Right renal cortex interstitium (tissue), 3 donors: ENCODE measurements around the gene ZNF284. TPM values are rescaled to one million over a fixed set of nuclear protein-coding genes. Genes with fewer than 3 reads are reported as not detected.
"Not testable (repeated sequence)": the region's sequence is repeated elsewhere in the genome, so short reads cannot be mapped to it uniquely, and the experiment has no call there.

Experiments
- DNase-seq, 3 donors: peaks; one replicate each; pipeline ENCODE4 v3.0.0-alpha.2; 2013; ENCODE audit warnings: low read depth in 3 of 3, low spot score in 2 of 3
- polyA plus RNA-seq, 3 donors: library from polyadenylated mRNA; unstranded; fragments of 120-200 nt; gene quantifications; one replicate each; pipeline ENCODE4 v1.2.1, GENCODE V29; 2013; ENCODE audit not compliant: insufficient read length in 3 of 3

The ZNF284 gene
- polyA plus RNA-seq, 3 donors, result 3.5 to 4.3 (median 3.9) TPM

- DNase-seq, result no peak
These were observed 37.5 kb downstream of the ZNF284 start for GRCh38 chr19:44109458-44109857.

- DNase-seq, result peak in 2 of 3 donors; percentile 7 to 16
These were observed 40.0 kb downstream of the ZNF284 start for GRCh38 chr19:44111910-44112463.

GRCh38 chr19:44112802-44113137 is 40.8 kb downstream of the ZNF284 start:
- DNase-seq, result no peak

GRCh38 chr19:44113138-44113783 is 41.3 kb downstream of the ZNF284 start, which contains the start of gene ZNF225:
TSS of gene ZNF225 (plus strand) at chr19:44113399. CDS start at chr19:44115828, 2,429 bp downstream.
- peak; percentile 98 to 99 (median 98) for DNase-seq

GRCh38 chr19:44113784-44114390 is 41.9 kb downstream of the ZNF284 start:
- no peak for DNase-seq

GRCh38 chr19:44121162-44121561 is 49.2 kb downstream of the ZNF284 start:
- DNase-seq, result not testable (repeated sequence)

- no peak for DNase-seq
These were observed 60.0 kb downstream of the ZNF284 start for GRCh38 chr19:44131955-44132354.

Other genes with a start within 250 kb of the ZNF284 start
- 10 to 100 TPM; 11.4 to 14.8 (median 14.5) TPM for gene ZNF283, start 244.8 kb upstream of the ZNF284 start, polyA plus RNA-seq
- 10 to 100 TPM; 10.4 to 11.7 (median 11.1) TPM for gene ZNF404, start 188.2 kb upstream of the ZNF284 start, polyA plus RNA-seq
- 10 to 100 TPM; 25.6 to 30.9 (median 29.0) TPM for gene ZNF45, start 136.9 kb upstream of the ZNF284 start, polyA plus RNA-seq
- 1 to 10 TPM; 5.0 to 7.5 (median 6.2) TPM for gene ZNF221, start 120.9 kb upstream of the ZNF284 start, polyA plus RNA-seq
- 10 to 100 TPM; 14.8 to 18.7 (median 15.8) TPM for gene ZNF155, start 88.0 kb upstream of the ZNF284 start, polyA plus RNA-seq
- 1 to 10 TPM; 6.8 to 7.5 (median 7.3) TPM for gene ZNF230, start 69.2 kb upstream of the ZNF284 start, polyA plus RNA-seq
- 10 to 100 TPM in 2 of 3 donors, 1 to 10 TPM in 1; 10.0 to 10.9 (median 10.2) TPM for gene ZNF222, start 46.8 kb upstream of the ZNF284 start, polyA plus RNA-seq
- gene ZNF223, start 20.1 kb upstream of the ZNF284 start, polyA plus RNA-seq, result 10 to 100 TPM; 12.7 to 15.5 (median 13.1) TPM
- gene ZNF224, start 22.2 kb downstream of the ZNF284 start, polyA plus RNA-seq, result 10 to 100 TPM; 24.9 to 26.2 (median 25.9) TPM
- gene ZNF225, start 41.2 kb downstream of the ZNF284 start, polyA plus RNA-seq, result 10 to 100 TPM; 10.9 to 12.1 (median 11.2) TPM
- gene ZNF234, start 69.4 kb downstream of the ZNF284 start, polyA plus RNA-seq, result 10 to 100 TPM; 13.1 to 14.6 (median 13.5) TPM
- 10 to 100 TPM; 28.4 to 31.2 (median 30.0) TPM for gene ZNF226, start 92.9 kb downstream of the ZNF284 start, polyA plus RNA-seq
- 10 to 100 TPM; 26.7 to 29.8 (median 29.8) TPM for gene ZNF227, start 140.4 kb downstream of the ZNF284 start, polyA plus RNA-seq
- 1 to 10 TPM; 6.4 to 7.3 (median 7.3) TPM for gene ZNF233, start 187.7 kb downstream of the ZNF284 start, polyA plus RNA-seq
- gene ZNF235, start 232.9 kb downstream of the ZNF284 start, polyA plus RNA-seq, result 10 to 100 TPM; 12.5 to 14.6 (median 13.2) TPM